ENCODE measurements around the gene NHEJ1. TPM values are rescaled to one million over a fixed set of nuclear protein-coding genes. Genes with fewer than 3 reads are reported as not detected.

NHEJ1 gene
- polyA plus RNA-seq, 3 donors: 12.6 to 20.9 (median 20.3) TPM

- Mint-ChIP-seq H3K36me3 (peaks cover 16 to 25% of the 10 kb centered on the region in 2 donors), H3K4me1 (peaks cover 10% of the 10 kb centered on the region), H3K9me3 (peaks cover 0 to 2% (median 0%) of the 10 kb centered on the region in 7 donors), H3K27me3 (ENCODE audit: low read depth in 3 of 3) (peaks cover 0 to 2% (median 1%) of the 10 kb centered on the region in 3 donors), H3K4me3 (no peak overlapping the region), H3K27ac (no peak overlapping the region)
- H3K9me3 ChIP-seq (replicated peaks in 1 of 2; ENCODE audit: control insufficient read depth in 1 of 2, insufficient read depth in 1 of 2, low read length in 2 of 2): no peaks in the 10 kb centered on the region
- H3K4me2 ChIP-seq (replicated peaks; ENCODE audit: extremely low read depth, low read length, poor library complexity, severe bottlenecking): no peak overlapping the region
- no peak overlapping the region for H3K27ac ChIP-seq (ENCODE audit: low read depth in 1 of 2, low read length in 2 of 2)
- no peaks in the 10 kb centered on the region for H3K4me1 ChIP-seq (ENCODE audit: control insufficient read depth in 1 of 2, insufficient read depth in 2 of 2, low read length in 2 of 2)
- WGBS (ENCODE audit: insufficient coverage): 82% methylated on average over 3 of the region's 4 CpGs
- peaks cover 45% of the 10 kb centered on the region for H4K20me1 ChIP-seq (ENCODE audit: insufficient read depth, low read length)
- DNase-seq: no peak
- no peak overlapping the region for H2AFZ ChIP-seq (ENCODE audit: insufficient read depth, low read depth, low read length, poor library complexity, severe bottlenecking)
- no peak for TF ChIP-seq CTCF (IDR thresholded peaks at IDR 0.05)
- H3K9ac ChIP-seq (ENCODE audit: insufficient read depth, low read length, poor library complexity, severe bottlenecking): no peak overlapping the region
- no peaks in the 10 kb centered on the region for H3K79me2 ChIP-seq (ENCODE audit: insufficient read depth, low read length)
- H3K36me3 ChIP-seq (replicated peaks in 1 of 2; ENCODE audit: control insufficient read depth in 1 of 2, insufficient read depth in 2 of 2, low read length in 2 of 2): no peaks in the 10 kb centered on the region
- intact Hi-C loops (cut with micrococcal nuclease): no loop called here
- H3K27me3 ChIP-seq (ENCODE audit: control insufficient read depth in 2 of 2, insufficient read depth in 2 of 2, low read length in 2 of 2): no peaks in the 10 kb centered on the region
- no peak overlapping the region for H3K4me3 ChIP-seq (replicated peaks in 1 of 3; ENCODE audit: low read depth in 2 of 3, low read length in 3 of 3)
Observed at GRCh38 chr2:219124381-219125110, 36.1 kb downstream of the NHEJ1 start.

GRCh38 chr2:219123356-219124135, 37.1 kb downstream of the NHEJ1 start:
- peaks cover 16% of the 10 kb centered on the region for H3K4me1 Mint-ChIP-seq
- H3K36me3 ChIP-seq (replicated peaks in 1 of 2; ENCODE audit: control insufficient read depth in 1 of 2, insufficient read depth in 2 of 2, low read length in 2 of 2): no peaks in the 10 kb centered on the region
- H3K4me3 Mint-ChIP-seq: no peak overlapping the region
- H3K27ac ChIP-seq (ENCODE audit: low read depth in 1 of 2, low read length in 2 of 2): no peak overlapping the region
- no peak overlapping the region for H3K27ac Mint-ChIP-seq
- peaks cover 51% of the 10 kb centered on the region for H4K20me1 ChIP-seq (ENCODE audit: insufficient read depth, low read length)
- H3K9me3 ChIP-seq (replicated peaks in 1 of 2; ENCODE audit: control insufficient read depth in 1 of 2, insufficient read depth in 1 of 2, low read length in 2 of 2): no peaks in the 10 kb centered on the region
- H3K79me2 ChIP-seq (ENCODE audit: insufficient read depth, low read length): no peaks in the 10 kb centered on the region
- no peak for DNase-seq
- intact Hi-C loops (cut with micrococcal nuclease): no loop called here
- H3K9me3 Mint-ChIP-seq: no peaks in the 10 kb centered on the region
- H3K4me3 ChIP-seq (replicated peaks in 1 of 3; ENCODE audit: low read depth in 2 of 3, low read length in 3 of 3): no peak overlapping the region
- no peak for TF ChIP-seq CTCF (IDR thresholded peaks at IDR 0.05)
- H3K9ac ChIP-seq (ENCODE audit: insufficient read depth, low read length, poor library complexity, severe bottlenecking): no peak overlapping the region
- no peak overlapping the region for H3K4me2 ChIP-seq (replicated peaks; ENCODE audit: extremely low read depth, low read length, poor library complexity, severe bottlenecking)
- H2AFZ ChIP-seq (ENCODE audit: insufficient read depth, low read depth, low read length, poor library complexity, severe bottlenecking): no peak overlapping the region
- H3K27me3 ChIP-seq (ENCODE audit: control insufficient read depth in 2 of 2, insufficient read depth in 2 of 2, low read length in 2 of 2): no peaks in the 10 kb centered on the region
- peaks cover 4 to 5% of the 10 kb centered on the region in 2 donors for H3K4me1 ChIP-seq (ENCODE audit: control insufficient read depth in 1 of 2, insufficient read depth in 2 of 2, low read length in 2 of 2)
- peaks cover 16 to 25% of the 10 kb centered on the region in 2 donors for H3K36me3 Mint-ChIP-seq
- H3K27me3 Mint-ChIP-seq (ENCODE audit: low read depth in 3 of 3): peaks cover 0 to 2% (median 1%) of the 10 kb centered on the region in 3 donors
- WGBS (ENCODE audit: insufficient coverage): 100% methylated on average over 1 of the region's 8 CpGs
